Smooth muscle cell (in vitro differentiated cells): ENCODE results near the gene GHRH. TPM values are rescaled to one million over a fixed set of nuclear protein-coding genes. Genes with fewer than 3 reads are reported as not detected.

Source experiments
- DNase-seq: peaks from one replicate; lab custom pipeline; 2025; ENCODE audit not compliant: unreplicated experiment; lab: John Stamatoyannopoulos, UW
- H2AFZ ChIP-seq: fragments of 200-600 bp; sonication (generic); 2 replicates; pipeline ENCODE4 v1.6.0; 2016; ENCODE audit warnings: antibody characterized with exemption, low read depth, mild to moderate bottlenecking
- H3F3A ChIP-seq: fragments of 200-600 bp; sonication (generic); 2 replicates; pipeline ENCODE4 v1.6.0; 2017; ENCODE audit warnings: antibody characterized with exemption, low read depth
- H3K27ac ChIP-seq: fragments of 200-600 bp; sonication (generic); 2 replicates; pipeline ENCODE4 v1.5.1; 2016; ENCODE audit warnings: low read depth, mild to moderate bottlenecking
- H3K27me3 ChIP-seq: fragments of 200-600 bp; sonication (generic); 2 replicates; pipeline ENCODE4 v1.6.1; 2016; ENCODE audit warnings: low read depth, mild to moderate bottlenecking
- H3K36me3 ChIP-seq: fragments of 200-600 bp; sonication (generic); 2 replicates; pipeline ENCODE4 v1.5.1; 2016; ENCODE audit warnings: low read depth
- H3K4me1 ChIP-seq: fragments of 200-600 bp; sonication (generic); 2 replicates; pipeline ENCODE4 v1.5.1; 2016; ENCODE audit warnings: low read depth
- H3K4me2 ChIP-seq: fragments of 200-600 bp; sonication (generic); 2 replicates; pipeline ENCODE4 v1.6.0; 2016; ENCODE audit warnings: mild to moderate bottlenecking
- H3K4me3 ChIP-seq: fragments of 200-600 bp; sonication (generic); 2 replicates; pipeline ENCODE4 v1.5.1; 2016; ENCODE audit warnings: mild to moderate bottlenecking
- H3K79me2 ChIP-seq: fragments of 200-600 bp; sonication (generic); 2 replicates; pipeline ENCODE4 v1.6.0; 2016; ENCODE audit warnings: low read depth, mild to moderate bottlenecking
- H3K9ac ChIP-seq: fragments of 200-600 bp; sonication (generic); 2 replicates; pipeline ENCODE4 v1.6.0; 2016; ENCODE audit warnings: low read depth
- H3K9me3 ChIP-seq: fragments of 200-600 bp; sonication (generic); replicated peaks from 2 replicates; pipeline ENCODE4 v1.5.1; 2016; ENCODE audit warnings: low read depth
- H4K20me1 ChIP-seq: fragments of 200-600 bp; sonication (generic); 2 replicates; pipeline ENCODE4 v1.6.0; 2016; ENCODE audit warnings: low read depth
- CTCF ChIP-seq: fragments of 200-600 bp; sonication (generic); IDR thresholded peaks from 2 replicates; pipeline ENCODE4 v1.5.1; 2017; ENCODE audit warnings: borderline replicate concordance, mild to moderate bottlenecking, antibody characterized with exemption; ENCODE audit not compliant: insufficient read depth, poor library complexity, severe bottlenecking
- WGBS: methylation state at CpG from one replicate; pipeline ENCODE4 v1.1.7; 2016; ENCODE audit warnings: low lambda C conversion rate; 5-methylcytosine and 5-hydroxymethylcytosine counted together
- polyA plus RNA-seq: library from polyadenylated mRNA; unstranded; fragments of >200 nt; fragmentation: Nextera tagmentation; extraction: Ambion mirVana; gene quantifications from 2 replicates; pipeline ENCODE4 v1.2.1, GENCODE V29; 2016
- total RNA-seq: library from RNA; depleted of rRNA; stranded (reverse); fragments of >200 nt; gene quantifications from 2 replicates; pipeline ENCODE4 v1.2.3, GENCODE V29; 2014

GHRH gene
- total and polyA plus RNA-seq, 2 experiments from 2014 or later: not detected

- Histone ChIP-seq H3K4me3 (no peak overlapping the region), H3K79me2 (peaks cover 59% of the 10 kb centered on the region), H2AFZ (no peak overlapping the region), H3K4me1 (peaks cover 9% of the 10 kb centered on the region), H3K27ac (peak overlapping the region; percentile 97), H3K36me3 (no peaks in the 10 kb centered on the region), H3F3A (peaks cover 30% of the 10 kb centered on the region), H3K9ac (no peak overlapping the region), H3K27me3 (no peaks in the 10 kb centered on the region), H3K4me2 (no peak overlapping the region), H3K9me3 (no peaks in the 10 kb centered on the region), H4K20me1 (no peaks in the 10 kb centered on the region)
- TF ChIP-seq CTCF: no peak
- 99% methylated on average over 6 of the region's 6 CpGs for WGBS
- DNase-seq: no peak
These were observed 30.1 kb upstream of the GHRH start for GRCh38 chr20:37291724-37292126.

- no peaks in the 10 kb centered on the region for H3K9me3 ChIP-seq
- no peaks in the 10 kb centered on the region for H3K36me3 ChIP-seq
- peak overlapping the region; percentile 77 for H3K4me3 ChIP-seq
- no peak for DNase-seq
- TF ChIP-seq CTCF: no peak
- H3K27me3 ChIP-seq: no peaks in the 10 kb centered on the region
- H2AFZ ChIP-seq: peak overlapping the region; percentile 18
- peak overlapping the region; percentile 96 for H3K4me2 ChIP-seq
- H4K20me1 ChIP-seq: no peaks in the 10 kb centered on the region
- H3K9ac ChIP-seq: peak overlapping the region; percentile 97
- peaks cover 45% of the 10 kb centered on the region for H3K79me2 ChIP-seq
- peak overlapping the region; percentile 97 for H3K27ac ChIP-seq
- WGBS: 71% methylated on average over 21 of the region's 21 CpGs
- H3F3A ChIP-seq: peaks cover 24% of the 10 kb centered on the region
- H3K4me1 ChIP-seq: peaks cover 2% of the 10 kb centered on the region
These were observed 28.7 kb upstream of the GHRH start for GRCh38 chr20:37290158-37290810.

GRCh38 chr20:37288091-37288490, 26.5 kb upstream of the GHRH start:
- Histone ChIP-seq H3K4me2 (no peak overlapping the region), H3K79me2 (peaks cover 36% of the 10 kb centered on the region), H2AFZ (no peak overlapping the region), H3K4me1 (no peaks in the 10 kb centered on the region), H3K9me3 (no peaks in the 10 kb centered on the region), H3K27me3 (no peaks in the 10 kb centered on the region), H3K27ac (no peak overlapping the region), H4K20me1 (no peaks in the 10 kb centered on the region), H3K36me3 (no peaks in the 10 kb centered on the region), H3K4me3 (no peak overlapping the region), H3K9ac (no peak overlapping the region), H3F3A (peaks cover 10% of the 10 kb centered on the region)
- no peak for DNase-seq
- TF ChIP-seq CTCF: no peak
- 90% methylated on average over 4 of the region's 4 CpGs for WGBS
